ENCODE measurements around the gene SGCA.

Gene SGCA

GRCh38 chr17:50149417-50150353, 16.1 kb upstream of the SGCA start:
- DNase-seq = peak; percentile 15

- DNase-seq = no peak
Observed at GRCh38 chr17:50150354-50151040, 15.3 kb upstream of the SGCA start, which contains the start of gene PPP1R9B. TSS of gene PPP1R9B (minus strand) at chr17:50150677. CDS start at chr17:50150513, 164 bp downstream.

GRCh38 chr17:50151041-50151936, 14.5 kb upstream of the SGCA start:
- DNase-seq = peak; percentile 76

- DNase-seq = peak; percentile 79
Observed at GRCh38 chr17:50151937-50152547, 13.8 kb upstream of the SGCA start.

GRCh38 chr17:50152736-50153135, 13.1 kb upstream of the SGCA start:
- no peak for DNase-seq

- no peak for DNase-seq
Observed at GRCh38 chr17:50153650-50154575, 11.9 kb upstream of the SGCA start.

- no peak for DNase-seq
Observed at GRCh38 chr17:50154604-50155003, 11.2 kb upstream of the SGCA start.

- no peak for DNase-seq
Observed at GRCh38 chr17:50155115-50155819, 10.5 kb upstream of the SGCA start.

GRCh38 chr17:50157891-50158290, 7.9 kb upstream of the SGCA start:
- DNase-seq = no peak

- DNase-seq = peak; percentile 81
Observed at GRCh38 chr17:50161023-50161910, 4.5 kb upstream of the SGCA start.

- no peak for DNase-seq
Observed at GRCh38 chr17:50161911-50162288, 3.9 kb upstream of the SGCA start.

- no peak for DNase-seq
Observed at GRCh38 chr17:50162466-50163254, 3.1 kb upstream of the SGCA start.

- DNase-seq = no peak
Observed at GRCh38 chr17:50163843-50164696, 1.7 kb upstream of the SGCA start.

GRCh38 chr17:50164697-50164988, 1.2 kb upstream of the SGCA start:
- no peak for DNase-seq

- DNase-seq = no peak
Observed at GRCh38 chr17:50165066-50165465, 739 bp upstream of the SGCA start.

- DNase-seq = no peak
Observed at GRCh38 chr17:50165466-50165865, 339 bp upstream of the SGCA start.

- DNase-seq = no peak
Observed at GRCh38 chr17:50166518-50167181, 845 bp downstream of the SGCA start.

Data from DMS153 (cell line).